Measurements from ENCODE around the gene CGB3.

CGB3 gene

GRCh38 chr19:49064768-49065611 lies 40.9 kb upstream of the CGB3 start, which contains the start of gene NTF4:
TSS of gene NTF4 (minus strand) at chr19:49064818. CDS start at chr19:49061997, 2,821 bp downstream.
- DNase-seq (ENCODE audit: extremely low spot score), result no peak

GRCh38 chr19:49064029-49064629 lies 40.0 kb upstream of the CGB3 start:
- no peak for DNase-seq (ENCODE audit: extremely low spot score)
- ChIA-PET CTCF (no interaction called here), POLR2A (no interaction called here)
- TF ChIP-seq CTCF (IDR thresholded peaks at IDR 0.05; ENCODE audit: control extremely low read depth, extremely low read depth, low read depth, missing control alignments), result no peak

More at GRCh38 chr19:49064768-49065611, 40.9 kb upstream of the CGB3 start, which contains the start of gene NTF4:
- ChIA-PET CTCF (interaction anchor here (1.2 kb wide), 1 partner anchor 9 kb away, joined by 3 read pairs; no protein-coding TSS in a partner anchor), POLR2A (no interaction called here)
- no peak for TF ChIP-seq CTCF (IDR thresholded peaks at IDR 0.05; ENCODE audit: control extremely low read depth, extremely low read depth, low read depth, missing control alignments)

- POLR2A ChIA-PET, result no interaction called here
- peak; percentile 50 for DNase-seq (ENCODE audit: extremely low spot score)
- TF ChIP-seq CTCF (IDR thresholded peaks at IDR 0.05; ENCODE audit: control extremely low read depth, extremely low read depth, low read depth, missing control alignments), result no peak
- CTCF ChIA-PET, result interaction anchor here (1.0 to 2.8 kb wide), 5 partner anchors 9 to 85 kb away, joined by 3 to 13 read pairs (median 7); partner anchors contain the start of gene KCNA7
Measured at GRCh38 chr19:49061445-49061844, 37.3 kb upstream of the CGB3 start.

- CTCF ChIA-PET, result interaction anchor here (1.0 to 2.8 kb wide), 6 partner anchors 9 to 85 kb away, joined by 3 to 13 read pairs (median 6); partner anchors contain the start of gene KCNA7
- TF ChIP-seq CTCF (IDR thresholded peaks at IDR 0.05; ENCODE audit: control extremely low read depth, extremely low read depth, low read depth, missing control alignments), result no peak
- DNase-seq (ENCODE audit: extremely low spot score), result no peak
- POLR2A ChIA-PET, result no interaction called here
Measured at GRCh38 chr19:49061000-49061399, 36.9 kb upstream of the CGB3 start.

GRCh38 chr19:49059053-49059452 lies 34.9 kb upstream of the CGB3 start:
- ChIA-PET POLR2A (no interaction called here), CTCF (interaction anchor here (0.9 to 2.8 kb wide), 4 partner anchors 11 to 140 kb away, joined by 3 to 13 read pairs (median 4); no protein-coding TSS in a partner anchor)
- DNase-seq (ENCODE audit: extremely low spot score), result no peak
- no peak for TF ChIP-seq CTCF (IDR thresholded peaks at IDR 0.05; ENCODE audit: control extremely low read depth, extremely low read depth, low read depth, missing control alignments)

GRCh38 chr19:49058562-49058961 lies 34.4 kb upstream of the CGB3 start:
- POLR2A ChIA-PET, result interaction anchor here (0.5 kb wide), 1 partner anchor 62 kb away, joined by 3 read pairs; no protein-coding TSS in a partner anchor
- no peak for DNase-seq (ENCODE audit: extremely low spot score)
- CTCF ChIA-PET, result interaction anchor here (1.0 to 1.9 kb wide), 4 partner anchors 24 to 140 kb away, joined by 4 to 7 read pairs (median 4); no protein-coding TSS in a partner anchor
- no peak for TF ChIP-seq CTCF (IDR thresholded peaks at IDR 0.05; ENCODE audit: control extremely low read depth, extremely low read depth, low read depth, missing control alignments)
